ENCODE data around the gene PARVB. TPM values are rescaled to one million over a fixed set of nuclear protein-coding genes. Genes with fewer than 3 reads are reported as not detected.

Gene PARVB
- total and polyA plus RNA-seq, 9 of the 15 experiments (the other 6 are each of a cell fraction or from before 2014, with no cell fraction given): 1.1 to 59.2 (median 29.2) TPM

GRCh38 chr22:44046485-44047141 lies 22.5 kb downstream of the PARVB start (continued):
- TF ChIP-seq KDM1A (IDR thresholded peaks at IDR 0.05) (peak; percentile 82 to 83), SMARCE1 (IDR thresholded peaks at IDR 0.05) (peak; percentile 86), OTX1 (CRISPR knock-in tag; IDR thresholded peaks at IDR 0.05) (no peak), RB1 (IDR thresholded peaks at IDR 0.05; ENCODE audit: low read depth) (0 out of 2 replicates have a peak, but pooled peaks have one; percentile 23)
- TF ChIP-seq, protein P1, sequence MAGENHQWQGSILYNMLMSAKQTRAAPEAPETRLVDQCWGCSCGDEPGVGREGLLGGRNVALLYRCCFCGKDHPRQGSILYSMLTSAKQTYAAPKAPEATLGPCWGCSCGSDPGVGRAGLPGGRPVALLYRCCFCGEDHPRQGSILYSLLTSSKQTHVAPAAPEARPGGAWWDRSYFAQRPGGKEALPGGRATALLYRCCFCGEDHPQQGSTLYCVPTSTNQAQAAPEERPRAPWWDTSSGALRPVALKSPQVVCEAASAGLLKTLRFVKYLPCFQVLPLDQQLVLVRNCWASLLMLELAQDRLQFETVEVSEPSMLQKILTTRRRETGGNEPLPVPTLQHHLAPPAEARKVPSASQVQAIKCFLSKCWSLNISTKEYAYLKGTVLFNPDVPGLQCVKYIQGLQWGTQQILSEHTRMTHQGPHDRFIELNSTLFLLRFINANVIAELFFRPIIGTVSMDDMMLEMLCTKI (IDR thresholded peaks at IDR 0.05; ENCODE audit: partially characterized antibody): no peak
- TF ChIP-seq, protein P2, sequence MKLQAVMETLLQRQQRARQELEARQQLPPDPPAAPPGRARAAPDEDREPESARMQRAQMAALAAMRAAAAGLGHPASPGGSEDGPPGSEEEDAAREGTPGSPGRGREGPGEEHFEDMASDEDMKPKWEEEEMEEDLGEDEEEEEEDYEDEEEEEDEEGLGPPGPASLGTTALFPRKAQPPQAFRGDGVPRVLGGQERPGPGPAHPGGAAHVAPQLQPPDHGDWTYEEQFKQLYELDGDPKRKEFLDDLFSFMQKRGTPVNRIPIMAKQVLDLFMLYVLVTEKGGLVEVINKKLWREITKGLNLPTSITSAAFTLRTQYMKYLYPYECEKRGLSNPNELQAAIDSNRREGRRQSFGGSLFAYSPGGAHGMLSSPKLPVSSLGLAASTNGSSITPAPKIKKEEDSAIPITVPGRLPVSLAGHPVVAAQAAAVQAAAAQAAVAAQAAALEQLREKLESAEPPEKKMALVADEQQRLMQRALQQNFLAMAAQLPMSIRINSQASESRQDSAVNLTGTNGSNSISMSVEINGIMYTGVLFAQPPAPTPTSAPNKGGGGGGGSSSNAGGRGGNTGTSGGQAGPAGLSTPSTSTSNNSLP (IDR thresholded peaks at IDR 0.05; ENCODE audit: borderline replicate concordance, low read depth, low read length): peak; percentile 50; the same call in 1 of the 2 replicates
- TF ChIP-seq, protein P3, sequence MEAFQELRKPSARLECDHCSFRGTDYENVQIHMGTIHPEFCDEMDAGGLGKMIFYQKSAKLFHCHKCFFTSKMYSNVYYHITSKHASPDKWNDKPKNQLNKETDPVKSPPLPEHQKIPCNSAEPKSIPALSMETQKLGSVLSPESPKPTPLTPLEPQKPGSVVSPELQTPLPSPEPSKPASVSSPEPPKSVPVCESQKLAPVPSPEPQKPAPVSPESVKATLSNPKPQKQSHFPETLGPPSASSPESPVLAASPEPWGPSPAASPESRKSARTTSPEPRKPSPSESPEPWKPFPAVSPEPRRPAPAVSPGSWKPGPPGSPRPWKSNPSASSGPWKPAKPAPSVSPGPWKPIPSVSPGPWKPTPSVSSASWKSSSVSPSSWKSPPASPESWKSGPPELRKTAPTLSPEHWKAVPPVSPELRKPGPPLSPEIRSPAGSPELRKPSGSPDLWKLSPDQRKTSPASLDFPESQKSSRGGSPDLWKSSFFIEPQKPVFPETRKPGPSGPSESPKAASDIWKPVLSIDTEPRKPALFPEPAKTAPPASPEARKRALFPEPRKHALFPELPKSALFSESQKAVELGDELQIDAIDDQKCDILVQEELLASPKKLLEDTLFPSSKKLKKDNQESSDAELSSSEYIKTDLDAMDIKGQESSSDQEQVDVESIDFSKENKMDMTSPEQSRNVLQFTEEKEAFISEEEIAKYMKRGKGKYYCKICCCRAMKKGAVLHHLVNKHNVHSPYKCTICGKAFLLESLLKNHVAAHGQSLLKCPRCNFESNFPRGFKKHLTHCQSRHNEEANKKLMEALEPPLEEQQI (IDR thresholded peaks at IDR 0.05): 0 out of 2 replicates have a peak, but pooled peaks have one; percentile 25
